Fibroblast of villous mesenchyme (primary cell): ENCODE results near the gene ABLIM2. TPM values are rescaled to one million over a fixed set of nuclear protein-coding genes. Genes with fewer than 3 reads are reported as not detected.

Experiments used
- DNase-seq: peaks from one replicate; pipeline ENCODE4 v3.0.0-alpha.2; 2010; ENCODE audit warnings: low read depth
- H3K4me3 ChIP-seq: 2 replicates; pipeline ENCODE4 v1.5.1; 2011; ENCODE audit warnings: low read depth, mild to moderate bottlenecking, low read length
- CTCF ChIP-seq: IDR thresholded peaks from 2 replicates; pipeline ENCODE4 v1.5.1; 2012; ENCODE audit warnings: low read depth, mild to moderate bottlenecking, low read length; ENCODE audit not compliant: insufficient read depth
- total RNA-seq: library from RNA; depleted of rRNA; stranded (reverse); fragments of >200 nt; gene quantifications from 2 replicates; pipeline ENCODE4 v1.2.3, GENCODE V29; 2012

ABLIM2 gene
- total RNA-seq, 1 donor: under 0.01 TPM

GRCh38 chr4:8058031-8058479 lies 100.6 kb downstream of the ABLIM2 start:
- no peak for DNase-seq
- no peak for TF ChIP-seq CTCF
- no peak overlapping the region for H3K4me3 ChIP-seq

DNA sequence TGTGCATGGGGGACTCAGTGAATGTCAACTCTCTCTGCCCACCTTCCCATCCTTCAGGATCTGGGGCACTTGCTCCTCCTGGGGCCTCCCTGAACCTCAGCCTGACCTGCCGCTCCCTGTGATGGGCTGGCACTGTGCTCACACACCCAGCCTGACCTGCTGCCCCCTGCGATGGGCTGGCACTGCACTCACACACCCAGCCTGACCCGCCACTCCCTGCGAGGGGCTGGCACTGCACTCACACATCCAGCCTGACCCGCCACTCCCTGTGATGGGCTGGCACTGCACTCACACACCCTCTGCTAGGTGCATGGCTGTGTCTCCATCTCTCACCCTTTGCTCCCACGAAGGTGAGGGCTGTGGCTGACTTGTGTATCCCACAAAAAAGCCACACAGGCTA lies 103.4 kb downstream of the ABLIM2 start:
- no peak for TF ChIP-seq CTCF
- no peak for DNase-seq
- no peak overlapping the region for H3K4me3 ChIP-seq

GRCh38 chr4:8053688-8054449 lies 104.7 kb downstream of the ABLIM2 start:
- TF ChIP-seq CTCF: no peak
- H3K4me3 ChIP-seq: no peak overlapping the region
- DNase-seq: no peak

GRCh38 chr4:8052160-8052691 lies 106.4 kb downstream of the ABLIM2 start:
- H3K4me3 ChIP-seq: no peak overlapping the region
- DNase-seq: no peak
- no peak for TF ChIP-seq CTCF

DNA sequence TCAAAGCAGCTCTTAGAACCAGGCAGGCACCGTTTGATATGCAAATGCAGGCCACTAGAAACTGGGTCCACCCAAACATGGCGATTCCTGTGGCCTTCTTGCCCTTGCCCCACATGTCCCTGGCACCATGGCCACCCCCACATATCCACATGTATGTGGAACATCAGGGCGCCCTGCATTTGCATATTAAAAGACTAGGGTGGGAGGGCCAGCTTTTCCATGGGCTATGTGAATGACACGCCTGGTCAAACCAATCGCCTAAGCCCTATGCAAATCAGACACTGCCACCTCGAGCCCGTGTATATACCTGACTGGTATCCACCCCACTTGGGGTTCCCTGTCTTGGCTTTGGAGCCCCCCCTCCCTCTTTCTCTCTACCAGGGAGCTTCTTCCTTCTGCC lies 107.0 kb downstream of the ABLIM2 start:
- H3K4me3 ChIP-seq: no peak overlapping the region
- DNase-seq: no peak
- TF ChIP-seq CTCF: no peak

- DNase-seq: peak; percentile 42
- H3K4me3 ChIP-seq: no peak overlapping the region
- no peak for TF ChIP-seq CTCF
Measured at GRCh38 chr4:8050555-8051206, 107.9 kb downstream of the ABLIM2 start.

GRCh38 chr4:8050180-8050554 lies 108.4 kb downstream of the ABLIM2 start:
- no peak overlapping the region for H3K4me3 ChIP-seq
- no peak for DNase-seq
- TF ChIP-seq CTCF: no peak
